H1 (cell line): ENCODE results near the gene UMPS. TPM values are rescaled to one million over a fixed set of nuclear protein-coding genes. Genes with fewer than 3 reads are reported as not detected.

Source experiments
- CTCF ChIA-PET: fragments of 300-600 bp; sonication (Branson Sonifier 250); formaldehyde crosslinking; loops from one replicate; lab custom pipeline; 2021; ENCODE audit not compliant: partially characterized antibody; lab: Charles Lee
- POLR2A ChIA-PET: fragments of 300-600 bp; sonication (Branson Sonifier 250); formaldehyde crosslinking; loops from one replicate; lab custom pipeline; 2021; ENCODE audit warnings: inconsistent platforms; ENCODE audit not compliant: partially characterized antibody; lab: Charles Lee
- DNase-seq, 2 experiments: peaks; one replicate each; pipeline versions ENCODE4 v3.0.0 to v3.0.0-alpha.2; 2010 to 2022; ENCODE audit warnings: low spot score in 2 of 2, low read depth in 1 of 2, mixed read lengths in 1 of 2
- FAIRE-seq: peaks from 2 replicates; lab custom pipeline; 2011; peaks lifted over from hg19 to GRCh38; lab: Jason Lieb, UNC
- H2AFZ ChIP-seq: 2 replicates; pipeline ENCODE4 v1.8.1; 2012; ENCODE audit warnings: low read length, inconsistent platforms
- H2AK5ac ChIP-seq: 2 replicates; pipeline ENCODE4 v1.6.1; 2013; ENCODE audit warnings: low read depth, low read length
- H2BK120ac ChIP-seq: replicated peaks from 2 replicates; pipeline ENCODE3; 2013; ENCODE audit warnings: low read depth, low read length, inconsistent platforms
- H2BK12ac ChIP-seq: 2 replicates; pipeline ENCODE4 v1.6.1; 2013; ENCODE audit warnings: low read depth, low read length
- H2BK15ac ChIP-seq: 2 replicates; pipeline ENCODE4 v1.6.1; 2013; ENCODE audit warnings: low read length
- H2BK20ac ChIP-seq: 2 replicates; pipeline ENCODE4 v1.6.1; 2013; ENCODE audit warnings: low read length
- H2BK5ac ChIP-seq: 2 replicates; pipeline ENCODE4 v1.6.1; 2013; ENCODE audit warnings: low read depth, low read length
- H3K14ac ChIP-seq: 2 replicates; pipeline ENCODE4 v1.6.1; 2013; ENCODE audit warnings: inconsistent platforms; ENCODE audit not compliant: insufficient read length
- H3K18ac ChIP-seq: 2 replicates; pipeline ENCODE4 v1.6.1; 2013; ENCODE audit warnings: low read length; ENCODE audit errors: extremely low read depth
- H3K23ac ChIP-seq: 2 replicates; pipeline ENCODE4 v1.6.1; 2013; ENCODE audit warnings: inconsistent platforms; ENCODE audit not compliant: insufficient read length
- H3K23me2 ChIP-seq: 2 replicates; pipeline ENCODE4 v1.6.1; 2013; ENCODE audit warnings: low read depth, low read length
- H3K27ac ChIP-seq: 2 replicates; pipeline ENCODE4 v1.6.1; 2011; ENCODE audit warnings: low read depth, low read length, inconsistent platforms
- H3K27me3 ChIP-seq, 4 experiments: replicated peaks in 1 of 4; 1 replicate in 1 of 4; 2 replicates in 3 of 4; pipeline versions ENCODE4 v1.6.1 to v1.8.1; 2011 to 2013; ENCODE audit warnings: low read length in 3 of 4, mild to moderate bottlenecking in 3 of 4, inconsistent platforms in 2 of 4, mixed read lengths in 2 of 4, moderate library complexity in 1 of 4; ENCODE audit not compliant: control insufficient read depth in 3 of 4, insufficient read depth in 3 of 4; ENCODE audit errors: extremely low read depth in 1 of 4
- H3K36me3 ChIP-seq, 4 experiments: 2 replicates each; pipeline versions ENCODE4 v1.6.1 to v1.8.1; 2011 to 2013; ENCODE audit warnings: mild to moderate bottlenecking in 4 of 4, low read length in 3 of 4, moderate library complexity in 2 of 4, control low read depth in 1 of 4, inconsistent platforms in 1 of 4; ENCODE audit not compliant: insufficient read depth in 4 of 4, control insufficient read depth in 2 of 4
- H3K4ac ChIP-seq: replicated peaks from 2 replicates; pipeline ENCODE3; 2013; ENCODE audit warnings: low read length, low read depth, mixed read lengths, inconsistent platforms; ENCODE audit not compliant: insufficient read length
- H3K4me1 ChIP-seq, 4 experiments: replicated peaks in 1 of 4; 1 replicate in 1 of 4; 2 replicates in 3 of 4; pipeline versions ENCODE4 v1.6.1 to v1.8.1; 2011 to 2013; ENCODE audit warnings: low read length in 3 of 4, inconsistent platforms in 2 of 4, mixed read lengths in 1 of 4; ENCODE audit not compliant: insufficient read depth in 4 of 4, control insufficient read depth in 3 of 4
- H3K4me2 ChIP-seq, 2 experiments: 2 replicates each; pipeline versions ENCODE4 v1.6.1 to v1.8.1; 2011 to 2013; ENCODE audit warnings: low read depth in 2 of 2, low read length in 2 of 2, control low read depth in 1 of 2, inconsistent platforms in 1 of 2, mild to moderate bottlenecking in 1 of 2; ENCODE audit not compliant: insufficient read depth in 1 of 2
- H3K4me3 ChIP-seq, 4 experiments: fragments of 200-600, 300-600 bp in 1 of 4; sonication (generic), shearing (Covaris generic), sonication (Bioruptor Twin) in 1 of 4; 2 replicates each; pipeline versions ENCODE4 v1.5.1 to v1.8.1; 2011 to 2016; ENCODE audit warnings: low read length in 4 of 4, low read depth in 3 of 4, control low read depth in 2 of 4, inconsistent platforms in 2 of 4, mild to moderate bottlenecking in 2 of 4, mixed read lengths in 1 of 4, moderate library complexity in 1 of 4; ENCODE audit not compliant: insufficient read depth in 2 of 4; ENCODE audit errors: extremely low read depth in 1 of 4
- H3K56ac ChIP-seq: replicated peaks from 2 replicates; pipeline ENCODE3; 2013; ENCODE audit warnings: low read depth, mild to moderate bottlenecking, mixed read lengths, low read length, inconsistent platforms; ENCODE audit not compliant: insufficient read length
- H3K79me1 ChIP-seq: 2 replicates; pipeline ENCODE4 v1.6.1; 2013; ENCODE audit warnings: low read depth, low read length, control low read depth
- H3K79me2 ChIP-seq, 2 experiments: 2 replicates each; pipeline versions ENCODE4 v1.6.1 to v1.8.1; 2012 to 2013; ENCODE audit warnings: low read length in 2 of 2, mild to moderate bottlenecking in 2 of 2, inconsistent platforms in 1 of 2; ENCODE audit not compliant: insufficient read depth in 2 of 2, control insufficient read depth in 1 of 2
- H3K9ac ChIP-seq, 4 experiments: replicated peaks in 1 of 4; 1 replicate in 1 of 4; 2 replicates in 3 of 4; pipeline versions ENCODE4 v1.6.1 to v1.8.1; 2011 to 2013; ENCODE audit warnings: low read depth in 3 of 4, low read length in 3 of 4, control low read depth in 2 of 4, mild to moderate bottlenecking in 2 of 4, moderate library complexity in 2 of 4, inconsistent platforms in 1 of 4; ENCODE audit errors: extremely low read depth in 1 of 4
- H3K9me3 ChIP-seq, 2 experiments: 2 replicates each; pipeline versions ENCODE4 v1.6.1 to v1.8.1; 2012 to 2013; ENCODE audit warnings: mild to moderate bottlenecking in 2 of 2, moderate library complexity in 2 of 2, control low read depth in 1 of 2, inconsistent platforms in 1 of 2, low read depth in 1 of 2, low read length in 1 of 2, mixed read lengths in 1 of 2; ENCODE audit not compliant: insufficient read depth in 2 of 2
- H4K20me1 ChIP-seq, 2 experiments: replicated peaks in 1 of 2; 2 replicates each; pipeline versions ENCODE3 to v1.8.1; 2011 to 2013; ENCODE audit warnings: inconsistent platforms in 2 of 2, low read length in 2 of 2, mild to moderate bottlenecking in 1 of 2; ENCODE audit not compliant: insufficient read depth in 2 of 2, control insufficient read depth in 1 of 2
- H4K5ac ChIP-seq: 2 replicates; pipeline ENCODE4 v1.6.1; 2013; ENCODE audit warnings: low read length, low read depth, mixed read lengths, inconsistent platforms; ENCODE audit not compliant: insufficient read length
- H4K8ac ChIP-seq: 2 replicates; pipeline ENCODE4 v1.8.0; 2013; ENCODE audit warnings: mild to moderate bottlenecking, moderate library complexity, low read length, inconsistent platforms; ENCODE audit not compliant: insufficient read depth; ENCODE audit errors: extremely low read depth
- H4K91ac ChIP-seq: replicated peaks from 2 replicates; pipeline ENCODE3; 2013; ENCODE audit warnings: low read length, mixed read lengths, inconsistent platforms; ENCODE audit not compliant: insufficient read length
- CBX8 ChIP-seq: fragments of 300-800, 300-1000 bp; sonication (generic); IDR thresholded peaks from 2 replicates; pipeline ENCODE4 v1.7.1; 2016; ENCODE audit warnings: low read depth, low read length, borderline replicate concordance
- EZH2 ChIP-seq: fragments of 200-600 bp; sonication (generic); IDR thresholded peaks from 2 replicates; pipeline ENCODE4 v1.7.1; 2012; ENCODE audit warnings: low read depth, mild to moderate bottlenecking, moderate library complexity, low read length, inconsistent platforms; ENCODE audit not compliant: severe bottlenecking
- GTF2F1 ChIP-seq: IDR thresholded peaks from 2 replicates; pipeline ENCODE4 v1.6.1; 2012; ENCODE audit warnings: low read depth, low read length, improper control_type of control experiment, borderline replicate concordance
- JUN ChIP-seq: IDR thresholded peaks from 2 replicates; pipeline ENCODE4 v1.6.1; 2011; ENCODE audit warnings: low read depth, mild to moderate bottlenecking, improper control_type of control experiment, low read length
- KDM5A ChIP-seq: fragments of 200-600 bp; IDR thresholded peaks from 2 replicates; pipeline ENCODE4 v1.7.1; 2012; ENCODE audit warnings: mild to moderate bottlenecking, low read length, inconsistent platforms, mixed read lengths
- NANOG ChIP-seq: IDR thresholded peaks from 2 replicates; pipeline ENCODE4 v1.6.1; 2011; ENCODE audit warnings: low read length, low read depth, mild to moderate bottlenecking, inconsistent platforms; ENCODE audit not compliant: insufficient read depth, poor library complexity, severe bottlenecking
- TAF1 ChIP-seq: IDR thresholded peaks from 2 replicates; pipeline ENCODE4 v1.6.1; 2011; ENCODE audit warnings: mild to moderate bottlenecking, low read depth, low read length
- TCF12 ChIP-seq: IDR thresholded peaks from 2 replicates; pipeline ENCODE4 v1.6.1; 2011; ENCODE audit warnings: low read depth, mild to moderate bottlenecking, low read length
- WGBS, 2 experiments: shearing (Covaris generic) in 1 of 2; methylation state at CpG; one replicate each; pipeline versions ENCODE4 v1.1.6 to v1.1.7; 2013 to 2015; ENCODE audit warnings: low lambda C conversion rate in 2 of 2, mixed read lengths in 2 of 2, inconsistent platforms in 1 of 2, low coverage in 1 of 2, missing lambda C conversion rate in 1 of 2; ENCODE audit not compliant: insufficient replicate concordance in 2 of 2, insufficient coverage in 1 of 2, insufficient read length in 1 of 2; ENCODE audit errors: extremely low coverage in 1 of 2, missing lambda C conversion rate in 1 of 2; 5-methylcytosine and 5-hydroxymethylcytosine counted together
- polyA plus RNA-seq, 7 experiments: library from polyadenylated mRNA; depleted of rRNA in 3 of 7; stranded (reverse) in 5 of 7; unstranded in 2 of 7; fragments of >200 nt in 5 of 7; fragments of 200-250 nt in 2 of 7; gene quantifications; 1 replicate in 5 of 7; 2 replicates in 1 of 7; 4 replicates in 1 of 7; pipeline versions ENCODE4 v1.2.1 to v1.2.3, GENCODE V29; 2011 to 2013; ENCODE audit warnings: missing spikeins in 2 of 7, mixed read lengths in 2 of 7
- total RNA-seq: library from RNA; stranded (reverse); fragmentation: NEBNext Ultra II Directional; extraction: Animal tissue kit (Norgen Biotek cat#: 25700); gene quantifications from 2 replicates; pipeline ENCODE4 v1.2.1, GENCODE V29; 2021

Gene UMPS
- total and polyA plus RNA-seq, 2 of the 8 experiments (the other 6 are each of a cell fraction or from before 2014, with no cell fraction given): 32.8 to 59.0 TPM

- H2BK15ac ChIP-seq: no peak overlapping the region
- no peak overlapping the region for H3K4me2 ChIP-seq
- no peak overlapping the region for H3K56ac ChIP-seq
- H3K9ac ChIP-seq: no peak overlapping the region
- H3K23me2 ChIP-seq: no peaks in the 10 kb centered on the region
- no peaks in the 10 kb centered on the region for H3K9me3 ChIP-seq
- no peak overlapping the region for H2AK5ac ChIP-seq
- no peak overlapping the region for H3K14ac ChIP-seq
- no peaks in the 10 kb centered on the region for H3K79me1 ChIP-seq
- no peak overlapping the region for H3K27ac ChIP-seq
- peaks cover 1 to 2% of the 10 kb centered on the region in 2 experiments for H4K20me1 ChIP-seq
- H3K4ac ChIP-seq: no peak overlapping the region
- DNase-seq (no peak), FAIRE-seq (no peak)
- H4K8ac ChIP-seq: no peak overlapping the region
- peaks cover 0 to 3% (median 0%) of the 10 kb centered on the region in 4 experiments; a peak in 3 of 7 replicates for H3K4me1 ChIP-seq
- no peak overlapping the region for H2BK12ac ChIP-seq
- H3K23ac ChIP-seq: no peak overlapping the region
- peaks cover 11 to 30% (median 27%) of the 10 kb centered on the region in 4 experiments; a peak in 7 of 8 replicates for H3K36me3 ChIP-seq
- H3K18ac ChIP-seq: no peak overlapping the region
- no peaks in the 10 kb centered on the region for H3K79me2 ChIP-seq
- H4K5ac ChIP-seq: no peak overlapping the region
- H2BK120ac ChIP-seq: no peak overlapping the region
- TF ChIP-seq CBX8 (no peak), EZH2 (no peak), TAF1 (no peak), TCF12 (no peak), GTF2F1 (no peak), JUN (no peak), NANOG (no peak), KDM5A (no peak)
- no peak overlapping the region for H3K4me3 ChIP-seq
- ChIA-PET CTCF (interaction anchor here (0.6 to 11.6 kb wide), 11 partner anchors 10 to 458 kb away, joined by 3 to 173 read pairs (median 5); no protein-coding TSS in a partner anchor), POLR2A (no interaction called here)
- no peak overlapping the region for H4K91ac ChIP-seq
- H2BK20ac ChIP-seq: no peak overlapping the region
- no peak overlapping the region for H2AFZ ChIP-seq
- WGBS, 2 experiments: 94% methylated on average over 4 of the region's 4 CpGs; no CpG with 5 or more reads in 1 of the 2 experiments
- H3K27me3 ChIP-seq: no peaks in the 10 kb centered on the region; a peak in 1 of 7 replicates
- no peak overlapping the region for H2BK5ac ChIP-seq
Measured at GRCh38 chr3:124762661-124763011, 32.4 kb downstream of the UMPS start.
